ENCODE results near the gene FLOT2.

DNA sequence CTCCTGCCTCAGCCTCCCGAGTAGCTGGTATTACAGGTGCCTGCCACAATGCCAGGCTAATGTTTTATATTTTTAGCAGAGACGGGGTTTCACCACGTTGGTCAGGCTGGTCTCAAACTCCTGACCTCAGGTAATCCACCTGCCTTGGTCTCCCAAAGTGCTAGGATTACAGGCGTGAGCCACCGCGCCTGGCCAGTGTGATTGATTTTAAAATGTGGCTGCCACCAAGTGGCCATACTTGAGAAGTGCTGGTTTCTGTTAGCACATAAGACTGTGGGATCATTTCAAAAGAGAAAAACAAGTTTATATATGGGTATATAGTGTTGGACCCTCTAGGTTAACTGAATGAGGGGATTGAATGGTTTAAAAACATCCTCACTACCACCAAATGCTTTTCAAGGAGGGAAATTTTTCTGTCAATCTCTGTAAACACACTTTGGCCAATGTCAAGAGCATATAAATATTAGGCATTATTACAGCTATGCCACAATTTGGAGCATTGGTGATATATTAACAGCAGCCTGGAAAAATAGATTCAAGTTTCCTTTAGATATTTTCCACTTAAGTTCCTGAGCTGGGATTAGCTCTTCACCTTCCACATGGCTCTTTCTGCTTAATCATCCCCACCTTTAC is 18.9 kb upstream of the FLOT2 start:
- TF ChIP-seq EZH2 (IDR thresholded peaks at IDR 0.05) (no peak), FOXP2 (optimal IDR thresholded peaks at IDR 0.05; ENCODE audit: control extremely low read depth, extremely low read length, insufficient read depth) (no peak), POLR2AphosphoS5 (IDR thresholded peaks at IDR 0.05; ENCODE audit: borderline replicate concordance, low read depth, low read length) (no peak)
